H9 (cell line): Measurements from ENCODE around the gene TNRC18. TPM values are rescaled to one million over a fixed set of nuclear protein-coding genes. Genes with fewer than 3 reads are reported as not detected.

Source experiments
- DNase-seq: peaks from one replicate; pipeline ENCODE4 v3.0.0-alpha.2; 2017
- H2AFZ ChIP-seq: one replicate; pipeline ENCODE4 v1.6.1; 2013; ENCODE audit warnings: mild to moderate bottlenecking, low read length, control low read depth, moderate library complexity
- H2AK5ac ChIP-seq: 2 replicates; pipeline ENCODE4 v1.6.1; 2013; ENCODE audit warnings: low read length, control low read depth, mixed read lengths; ENCODE audit not compliant: insufficient read length
- H2BK120ac ChIP-seq: one replicate; pipeline ENCODE4 v1.6.1; 2013; ENCODE audit warnings: low read depth, mild to moderate bottlenecking, low read length, control low read depth, inconsistent platforms; ENCODE audit not compliant: poor library complexity, severe bottlenecking
- H2BK12ac ChIP-seq: 2 replicates; pipeline ENCODE4 v1.6.1; 2013; ENCODE audit warnings: low read length, control low read depth, mixed read lengths, low read depth; ENCODE audit not compliant: insufficient read length
- H2BK15ac ChIP-seq: 2 replicates; pipeline ENCODE4 v1.6.1; 2013; ENCODE audit warnings: low read depth, low read length, control low read depth
- H2BK20ac ChIP-seq: one replicate; pipeline ENCODE4 v1.6.1; 2013; ENCODE audit warnings: low read depth, mild to moderate bottlenecking, low read length, control low read depth, inconsistent platforms; ENCODE audit not compliant: poor library complexity, severe bottlenecking
- H2BK5ac ChIP-seq: 2 replicates; pipeline ENCODE4 v1.6.1; 2013; ENCODE audit warnings: low read length, control low read depth, mixed read lengths; ENCODE audit not compliant: insufficient read length
- H3K14ac ChIP-seq: 2 replicates; pipeline ENCODE4 v1.6.1; 2013; ENCODE audit warnings: low read length, control low read depth; ENCODE audit not compliant: insufficient read depth
- H3K18ac ChIP-seq: 2 replicates; pipeline ENCODE4 v1.6.1; 2013; ENCODE audit warnings: low read depth, mild to moderate bottlenecking, mixed read lengths, low read length, control low read depth; ENCODE audit not compliant: insufficient read length
- H3K23ac ChIP-seq: 2 replicates; pipeline ENCODE4 v1.6.1; 2013; ENCODE audit warnings: low read length, control low read depth, mixed read lengths, low read depth; ENCODE audit not compliant: insufficient read length
- H3K23me2 ChIP-seq: 2 replicates; pipeline ENCODE4 v1.6.1; 2013; ENCODE audit warnings: low read depth, mild to moderate bottlenecking, mixed read lengths, low read length, control low read depth; ENCODE audit not compliant: insufficient read length, poor library complexity, severe bottlenecking
- H3K27ac ChIP-seq: 2 replicates; pipeline ENCODE4 v1.5.1; 2013; ENCODE audit warnings: low read length, control low read depth, mixed read lengths, low read depth; ENCODE audit not compliant: insufficient read length
- H3K27me3 ChIP-seq: 2 replicates; pipeline ENCODE4 v1.6.1; 2013; ENCODE audit warnings: low read length, control low read depth, inconsistent platforms; ENCODE audit not compliant: insufficient read depth
- H3K4ac ChIP-seq: 2 replicates; pipeline ENCODE4 v1.6.1; 2013; ENCODE audit warnings: low read depth, mild to moderate bottlenecking, control low read depth, inconsistent platforms, low read length, moderate library complexity
- H3K4me1 ChIP-seq: 2 replicates; pipeline ENCODE4 v1.6.1; 2013; ENCODE audit warnings: low read length, control low read depth, inconsistent platforms; ENCODE audit not compliant: insufficient read depth
- H3K4me2 ChIP-seq: 2 replicates; pipeline ENCODE4 v1.6.1; 2013; ENCODE audit warnings: low read length, control low read depth, mixed read lengths; ENCODE audit not compliant: insufficient read length, insufficient read depth
- H3K56ac ChIP-seq: 2 replicates; pipeline ENCODE4 v1.6.1; 2013; ENCODE audit warnings: low read depth, mild to moderate bottlenecking, mixed read lengths, low read length, control low read depth; ENCODE audit not compliant: insufficient read length
- H3K79me1 ChIP-seq: 2 replicates; pipeline ENCODE4 v1.6.1; 2013; ENCODE audit warnings: low read depth, mild to moderate bottlenecking, moderate library complexity, low read length, control low read depth, inconsistent platforms; ENCODE audit not compliant: insufficient read depth, poor library complexity, severe bottlenecking
- H3K79me2 ChIP-seq: 2 replicates; pipeline ENCODE4 v1.6.1; 2013; ENCODE audit warnings: low read length, control low read depth, inconsistent platforms; ENCODE audit not compliant: insufficient read depth
- H3K9ac ChIP-seq: 2 replicates; pipeline ENCODE4 v1.6.1; 2013; ENCODE audit warnings: low read length, control low read depth, mixed read lengths; ENCODE audit not compliant: insufficient read length; ENCODE audit errors: extremely low read depth
- H3K9me3 ChIP-seq: one replicate; pipeline ENCODE4 v1.6.1; 2013; ENCODE audit warnings: low read depth, low read length, inconsistent platforms; ENCODE audit not compliant: control insufficient read depth
- H3T11ph ChIP-seq: one replicate; pipeline ENCODE4 v1.6.1; 2013; ENCODE audit warnings: mild to moderate bottlenecking, low read length, control low read depth, inconsistent platforms
- H4K20me1 ChIP-seq: one replicate; pipeline ENCODE4 v1.6.1; 2013; ENCODE audit not compliant: control insufficient read depth, insufficient read length, insufficient read depth
- H4K5ac ChIP-seq: 2 replicates; pipeline ENCODE4 v1.6.1; 2013; ENCODE audit warnings: low read depth, mild to moderate bottlenecking, mixed read lengths, low read length, control low read depth; ENCODE audit not compliant: insufficient read length
- H4K8ac ChIP-seq: replicated peaks from 2 replicates; pipeline ENCODE4 v1.6.1; 2013; ENCODE audit warnings: low read length, control low read depth, mixed read lengths, low read depth; ENCODE audit not compliant: insufficient read length
- H4K91ac ChIP-seq: 2 replicates; pipeline ENCODE4 v1.6.1; 2013; ENCODE audit warnings: low read depth, mild to moderate bottlenecking, moderate library complexity, mixed read lengths, low read length, control low read depth; ENCODE audit not compliant: insufficient read length
- H3K27ac Mint-ChIP-seq, 3 experiments: 2 replicates in 2 of 3; 3 replicates in 1 of 3; pipeline ENCODE4 v1.8.0; 2020 to 2021; ENCODE audit warnings: mixed read lengths in 3 of 3, mild to moderate bottlenecking in 1 of 3, moderate library complexity in 1 of 3
- H3K27me3 Mint-ChIP-seq: 2 replicates; pipeline ENCODE4 v1.8.0; 2021; ENCODE audit warnings: low read depth, mild to moderate bottlenecking, moderate library complexity, mixed read lengths
- H3K36me3 Mint-ChIP-seq, 3 experiments: 2 replicates in 2 of 3; 3 replicates in 1 of 3; pipeline ENCODE4 v1.8.0; 2020 to 2021; ENCODE audit warnings: low read depth in 3 of 3, mixed read lengths in 3 of 3; ENCODE audit not compliant: insufficient read depth in 1 of 3
- H3K4me1 Mint-ChIP-seq, 2 experiments: 2 replicates each; pipeline ENCODE4 v1.8.0; 2020; ENCODE audit warnings: mixed read lengths in 2 of 2
- H3K4me3 Mint-ChIP-seq, 2 experiments: 2 replicates in 1 of 2; 3 replicates in 1 of 2; pipeline ENCODE4 v1.8.0; 2020 to 2021; ENCODE audit warnings: mild to moderate bottlenecking in 2 of 2, mixed read lengths in 2 of 2, moderate library complexity in 1 of 2
- H3K9me3 Mint-ChIP-seq, 2 experiments: 2 replicates in 1 of 2; 3 replicates in 1 of 2; pipeline ENCODE4 v1.8.0; 2020; ENCODE audit warnings: mild to moderate bottlenecking in 2 of 2, mixed read lengths in 2 of 2, moderate library complexity in 1 of 2
- WGBS: extraction: QIAGEN DNeasy Blood & Tissue Kit; methylation state at CpG from one replicate; pipeline ENCODE4 v1.1.7; 2013; ENCODE audit warnings: missing lambda C conversion rate, low lambda C conversion rate, mixed read lengths; ENCODE audit not compliant: insufficient read length; ENCODE audit errors: extremely low coverage; 5-methylcytosine and 5-hydroxymethylcytosine counted together
- total RNA-seq: library from RNA; stranded (reverse); gene quantifications from 2 replicates; pipeline ENCODE4 v1.2.1, GENCODE V29; 2021
- TF ChIP-seq, protein P1 (sequence below): fragments of 200-600 bp; sonication (generic); conservative IDR thresholded peaks from 3 replicates; pipeline ENCODE4 v1.8.0; 2021; ENCODE audit warnings: antibody characterized with exemption, mild to moderate bottlenecking

Gene TNRC18
- total RNA-seq, 1 experiment from 2014 or later, result 21.2 TPM

DNA sequence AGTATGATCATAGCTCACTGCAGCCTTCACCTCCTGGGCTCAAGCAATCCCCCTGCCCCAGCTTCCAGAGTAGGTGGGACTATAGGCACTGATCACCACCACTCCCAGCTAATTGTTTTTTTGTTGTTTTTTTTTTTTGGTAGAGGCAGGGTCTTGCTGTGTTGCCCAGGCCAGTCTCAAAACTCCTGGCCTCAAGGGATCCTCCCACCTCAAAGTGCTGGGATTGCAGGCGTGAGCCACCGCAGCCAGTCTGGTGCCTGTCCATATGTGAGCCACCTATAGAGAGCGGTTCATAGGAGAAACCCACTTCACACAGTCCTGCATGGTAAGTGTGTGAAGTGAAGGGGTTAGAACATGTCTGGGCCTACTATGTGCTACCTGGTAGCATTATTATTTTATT is 93.3 kb downstream of the TNRC18 start:
- Mint-ChIP-seq H3K4me3 (no peak overlapping the region), H3K4me1 (peaks cover 0 to 11% of the 10 kb centered on the region in 2 experiments; a peak in 2 of 4 replicates), H3K27ac (no peak overlapping the region), H3K36me3 (no peaks in the 10 kb centered on the region; a peak in 1 of 7 replicates), H3K9me3 (no peaks in the 10 kb centered on the region), H3K27me3 (no peaks in the 10 kb centered on the region; the same call in 1 of the 2 replicates)
- no CpG with 5 or more reads among the region's 3 CpGs for WGBS
- H2AK5ac ChIP-seq, result no peak overlapping the region
- no peak overlapping the region for H3K18ac ChIP-seq
- no peak overlapping the region for H2BK12ac ChIP-seq
- H2AFZ ChIP-seq, result no peak overlapping the region
- no peak overlapping the region for H2BK20ac ChIP-seq
- no peak for DNase-seq
- no peaks in the 10 kb centered on the region for H3K9me3 ChIP-seq
- H3K27me3 ChIP-seq, result no peaks in the 10 kb centered on the region
- H4K20me1 ChIP-seq, result no peaks in the 10 kb centered on the region
- TF ChIP-seq, protein P1, sequence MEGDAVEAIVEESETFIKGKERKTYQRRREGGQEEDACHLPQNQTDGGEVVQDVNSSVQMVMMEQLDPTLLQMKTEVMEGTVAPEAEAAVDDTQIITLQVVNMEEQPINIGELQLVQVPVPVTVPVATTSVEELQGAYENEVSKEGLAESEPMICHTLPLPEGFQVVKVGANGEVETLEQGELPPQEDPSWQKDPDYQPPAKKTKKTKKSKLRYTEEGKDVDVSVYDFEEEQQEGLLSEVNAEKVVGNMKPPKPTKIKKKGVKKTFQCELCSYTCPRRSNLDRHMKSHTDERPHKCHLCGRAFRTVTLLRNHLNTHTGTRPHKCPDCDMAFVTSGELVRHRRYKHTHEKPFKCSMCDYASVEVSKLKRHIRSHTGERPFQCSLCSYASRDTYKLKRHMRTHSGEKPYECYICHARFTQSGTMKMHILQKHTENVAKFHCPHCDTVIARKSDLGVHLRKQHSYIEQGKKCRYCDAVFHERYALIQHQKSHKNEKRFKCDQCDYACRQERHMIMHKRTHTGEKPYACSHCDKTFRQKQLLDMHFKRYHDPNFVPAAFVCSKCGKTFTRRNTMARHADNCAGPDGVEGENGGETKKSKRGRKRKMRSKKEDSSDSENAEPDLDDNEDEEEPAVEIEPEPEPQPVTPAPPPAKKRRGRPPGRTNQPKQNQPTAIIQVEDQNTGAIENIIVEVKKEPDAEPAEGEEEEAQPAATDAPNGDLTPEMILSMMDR, result no peak
- no peak overlapping the region for H3T11ph ChIP-seq
- no peak overlapping the region for H4K91ac ChIP-seq
- H3K4me1 ChIP-seq, result no peaks in the 10 kb centered on the region
- H3K14ac ChIP-seq, result no peak overlapping the region
- H3K56ac ChIP-seq, result no peak overlapping the region
- no peaks in the 10 kb centered on the region for H3K79me1 ChIP-seq
- no peak overlapping the region for H4K5ac ChIP-seq
- H3K27ac ChIP-seq, result no peak overlapping the region
- H3K4ac ChIP-seq, result no peak overlapping the region
- no peak overlapping the region for H2BK5ac ChIP-seq
- no peak overlapping the region for H4K8ac ChIP-seq
- H2BK120ac ChIP-seq, result no peak overlapping the region
- H3K23me2 ChIP-seq, result no peaks in the 10 kb centered on the region
- H3K23ac ChIP-seq, result no peak overlapping the region
- no peak overlapping the region for H3K4me2 ChIP-seq
- no peak overlapping the region for H2BK15ac ChIP-seq
- no peak overlapping the region for H3K9ac ChIP-seq
- H3K79me2 ChIP-seq, result no peaks in the 10 kb centered on the region
